Inferior parietal cortex (tissue), 1 donor: ENCODE data around the gene KRTAP10-8.
"Not testable (repeated sequence)": the region's sequence is repeated elsewhere in the genome, so short reads cannot be mapped to it uniquely, and the experiment has no call there.

Experiments used
- DNase-seq: peaks from one replicate; pipeline ENCODE4 v3.0.0-alpha.2; 2016; ENCODE audit errors: extremely low spot score

KRTAP10-8 gene

GRCh38 chr21:44618504-44618903, 6.6 kb downstream of the KRTAP10-8 start:
- DNase-seq, result no peak

- DNase-seq, result no peak
These were observed 7.0 kb downstream of the KRTAP10-8 start for GRCh38 chr21:44618909-44619308.

- DNase-seq, result no peak
These were observed 8.0 kb downstream of the KRTAP10-8 start for GRCh38 chr21:44619886-44620285.

GRCh38 chr21:44623575-44623974, 11.7 kb downstream of the KRTAP10-8 start:
- no peak for DNase-seq

GRCh38 chr21:44625756-44626155, 13.9 kb downstream of the KRTAP10-8 start:
- DNase-seq, result no peak

GRCh38 chr21:44626262-44626661, 14.4 kb downstream of the KRTAP10-8 start:
- no peak for DNase-seq

- no peak for DNase-seq
These were observed 14.8 kb downstream of the KRTAP10-8 start, which contains the start of gene KRTAP10-9 for GRCh38 chr21:44626673-44627143. Gene KRTAP10-9 (plus strand): TSS chr21:44627093. CDS start chr21:44627172, 79 bp downstream.

- not testable (repeated sequence) for DNase-seq
These were observed 15.4 kb downstream of the KRTAP10-8 start for GRCh38 chr21:44627181-44627822.

GRCh38 chr21:44627831-44628233, 16.0 kb downstream of the KRTAP10-8 start:
- DNase-seq, result not testable (repeated sequence)

GRCh38 chr21:44628707-44629391, 17.0 kb downstream of the KRTAP10-8 start:
- no peak for DNase-seq

GRCh38 chr21:44630440-44630839, 18.6 kb downstream of the KRTAP10-8 start:
- DNase-seq, result no peak

GRCh38 chr21:44632067-44632466, 20.2 kb downstream of the KRTAP10-8 start:
- DNase-seq, result no peak

GRCh38 chr21:44636209-44637017, 24.5 kb downstream of the KRTAP10-8 start:
- no peak for DNase-seq

GRCh38 chr21:44637018-44637850, 25.4 kb downstream of the KRTAP10-8 start, which contains the start of gene KRTAP10-10:
Gene KRTAP10-10 (plus strand): TSS chr21:44637356. CDS start chr21:44637418, 62 bp downstream.
- DNase-seq, result no peak

- DNase-seq, result not testable (repeated sequence)
These were observed 26.0 kb downstream of the KRTAP10-8 start for GRCh38 chr21:44637851-44638348.

- not testable (repeated sequence) for DNase-seq
These were observed 26.8 kb downstream of the KRTAP10-8 start for GRCh38 chr21:44638506-44639330.

GRCh38 chr21:44639331-44639655, 27.4 kb downstream of the KRTAP10-8 start:
- no peak for DNase-seq

GRCh38 chr21:44640761-44641160, 28.9 kb downstream of the KRTAP10-8 start:
- no peak for DNase-seq

- DNase-seq, result no peak
These were observed 31.9 kb downstream of the KRTAP10-8 start for GRCh38 chr21:44643741-44644310.

- no peak for DNase-seq
These were observed 33.0 kb downstream of the KRTAP10-8 start for GRCh38 chr21:44644878-44645277.
